B cell (primary cell): ENCODE results near the gene IQSEC3. TPM values are rescaled to one million over a fixed set of nuclear protein-coding genes. Genes with fewer than 3 reads are reported as not detected.

Experiments
- ATAC-seq: fragments of 200-7000 bp; cut with Tn5 transposase; one replicate; pipeline ENCODE4 v1.10.0; 2021; ENCODE audit warnings: low read depth, mild to moderate bottlenecking, moderate number of reproducible peaks, moderate library complexity
- CTCF ChIA-PET: fragments of 350-600 bp; sonication (Branson Sonifier 250); formaldehyde crosslinking; loops from one replicate; lab custom pipeline; 2021; ENCODE audit warnings: antibody characterized with exemption, inconsistent platforms; lab: Charles Lee
- POLR2A ChIA-PET: fragments of 350-600 bp; sonication (Branson Sonifier 250); formaldehyde crosslinking; loops from one replicate; lab custom pipeline; 2021; ENCODE audit warnings: antibody characterized with exemption; lab: Charles Lee
- DNase-seq: peaks from one replicate; pipeline ENCODE4 v3.0.0; 2013
- H2AFZ ChIP-seq: 2 replicates; pipeline ENCODE4 v1.6.1; 2012; ENCODE audit warnings: mild to moderate bottlenecking, low read depth, low read length; ENCODE audit not compliant: insufficient read depth, poor library complexity, severe bottlenecking
- H3K27ac ChIP-seq, 2 donors: 1 replicate in 1 of 2; 2 replicates in 1 of 2; pipeline ENCODE4 v1.5.1; 2012 to 2013; ENCODE audit warnings: low read length in 2 of 2, mild to moderate bottlenecking in 2 of 2, moderate library complexity in 1 of 2
- H3K27me3 ChIP-seq, 4 experiments: fragments of 200-600 bp in 1 of 4; sonication (generic) in 1 of 4; replicated peaks in 1 of 4; 1 replicate in 2 of 4; 2 replicates in 2 of 4; pipeline versions ENCODE4 v1.6.1 to v1.7.0; 2013 to 2016; ENCODE audit warnings: low read length in 3 of 4, mild to moderate bottlenecking in 2 of 4, mixed read lengths in 1 of 4, moderate library complexity in 1 of 4; ENCODE audit not compliant: insufficient read depth in 4 of 4, control insufficient read depth in 3 of 4; ENCODE audit errors: control extremely low read depth in 1 of 4
- H3K36me3 ChIP-seq, 2 experiments: replicated peaks in 1 of 2; 1 replicate in 1 of 2; 2 replicates in 1 of 2; pipeline versions ENCODE4 v1.6.1 to v1.7.1; 2013; ENCODE audit warnings: low read length in 1 of 2; ENCODE audit not compliant: insufficient read depth in 2 of 2, control insufficient read depth in 1 of 2; ENCODE audit errors: control extremely low read depth in 1 of 2, extremely low read depth in 1 of 2
- H3K4me1 ChIP-seq, 2 donors: fragments of 200-600 bp in 1 of 2; sonication (generic) in 1 of 2; 1 replicate in 1 of 2; 2 replicates in 1 of 2; pipeline versions ENCODE4 v1.5.1 to v1.6.1; 2013 to 2017; ENCODE audit warnings: low read length in 2 of 2; ENCODE audit not compliant: control insufficient read depth in 2 of 2, insufficient read depth in 2 of 2
- H3K4me2 ChIP-seq: replicated peaks from 2 replicates; pipeline ENCODE3; 2012; ENCODE audit warnings: mild to moderate bottlenecking, low read depth, low read length; ENCODE audit not compliant: poor library complexity, severe bottlenecking
- H3K4me3 ChIP-seq, 5 experiments: fragments of 200-600 bp in 1 of 5; sonication (generic) in 1 of 5; 1 replicate in 3 of 5; 2 replicates in 2 of 5; pipeline versions ENCODE4 v1.5.1 to v1.7.0; 2011 to 2016; ENCODE audit warnings: low read length in 4 of 5, mild to moderate bottlenecking in 4 of 5, low read depth in 2 of 5, control low read depth in 1 of 5, moderate library complexity in 1 of 5; ENCODE audit not compliant: insufficient read depth in 1 of 5; ENCODE audit errors: control extremely low read depth in 1 of 5, extremely low read depth in 1 of 5
- H3K79me2 ChIP-seq: fragments of 200-600 bp; sonication (generic); one replicate; pipeline ENCODE4 v1.6.0; 2016; ENCODE audit warnings: low read length; ENCODE audit not compliant: control insufficient read depth, insufficient read depth
- H3K9ac ChIP-seq: fragments of 200-600 bp; sonication (generic); 2 replicates; pipeline ENCODE4 v1.6.1; 2017; ENCODE audit warnings: mild to moderate bottlenecking, low read length, moderate library complexity
- H3K9me3 ChIP-seq, 3 donors: one replicate each; pipeline versions ENCODE4 v1.6.1 to v1.7.1; 2013; ENCODE audit warnings: low read length in 2 of 3; ENCODE audit not compliant: control insufficient read depth in 2 of 3, insufficient read depth in 1 of 3; ENCODE audit errors: control extremely low read depth in 1 of 3
- H4K20me1 ChIP-seq: 2 replicates; pipeline ENCODE4 v1.6.0; 2012; ENCODE audit warnings: mild to moderate bottlenecking, low read length; ENCODE audit not compliant: insufficient read depth, control insufficient read depth, poor library complexity, severe bottlenecking
- H3K27ac Mint-ChIP-seq: one replicate; pipeline ENCODE4 v1.8.0; 2021; ENCODE audit warnings: mixed read lengths
- H3K27me3 Mint-ChIP-seq: one replicate; pipeline ENCODE4 v1.8.0; 2021; ENCODE audit warnings: mixed read lengths
- H3K4me1 Mint-ChIP-seq: one replicate; pipeline ENCODE4 v1.8.0; 2021; ENCODE audit warnings: mixed read lengths
- H3K4me3 Mint-ChIP-seq: one replicate; pipeline ENCODE4 v1.8.0; 2021; ENCODE audit warnings: mixed read lengths
- H3K9me3 Mint-ChIP-seq: one replicate; pipeline ENCODE4 v1.8.0; 2022; ENCODE audit warnings: mixed read lengths; ENCODE audit not compliant: insufficient read depth
- CTCF ChIP-seq: fragments of 200-600 bp; IDR thresholded peaks from one replicate; pipeline ENCODE4 v1.8.0; 2022; ENCODE audit warnings: antibody characterized with exemption, mild to moderate bottlenecking
- EZH2 ChIP-seq: IDR thresholded peaks from 2 replicates; pipeline ENCODE4 v1.6.1; 2012; ENCODE audit warnings: borderline replicate concordance, low read depth, mild to moderate bottlenecking, moderate library complexity, low read length; ENCODE audit not compliant: insufficient read depth, poor library complexity, severe bottlenecking
- WGBS: methylation state at CpG from one replicate; pipeline ENCODE4 v1.1.5; 2013; ENCODE audit warnings: missing lambda C conversion rate; ENCODE audit not compliant: insufficient coverage; 5-methylcytosine and 5-hydroxymethylcytosine counted together
- intact Hi-C: fragments of 100-400 bp; cut with micrococcal nuclease; formaldehyde crosslinking; loops from one replicate; pipeline ENCODE4 v1.10.0; 2022
- polyA plus RNA-seq: library from polyadenylated mRNA; depleted of rRNA; stranded (reverse); fragments of >200 nt; gene quantifications from 2 replicates; pipeline ENCODE4 v1.2.3, GENCODE V29; 2012
- total RNA-seq, 2 donors: library from RNA; stranded (reverse); fragments of 120-200 nt in 1 of 2; gene quantifications; 1 replicate in 1 of 2; 2 replicates in 1 of 2; pipeline versions ENCODE4 v1.2.3 to v1.2.4, GENCODE V29; 2013 to 2022

Gene IQSEC3
- total and polyA plus RNA-seq, 2 donors (not counting 1 experiment from before 2014, with no cell fraction given), result 0.01 to 1.8 TPM

- Histone ChIP-seq H3K4me1 (no peaks in the 10 kb centered on the region), H3K27me3 (no peaks in the 10 kb centered on the region), H3K79me2 (no peaks in the 10 kb centered on the region), H3K4me3 (no peak overlapping the region), H3K9me3 (no peaks in the 10 kb centered on the region), H3K36me3 (no peaks in the 10 kb centered on the region), H2AFZ (no peak overlapping the region), H3K27ac (no peak overlapping the region), H3K4me2 (no peak overlapping the region), H4K20me1 (no peaks in the 10 kb centered on the region), H3K9ac (no peak overlapping the region)
- Mint-ChIP-seq H3K27ac (no peak overlapping the region), H3K9me3 (no peaks in the 10 kb centered on the region), H3K27me3 (peaks cover 28% of the 10 kb centered on the region), H3K4me1 (no peaks in the 10 kb centered on the region), H3K4me3 (no peak overlapping the region)
- TF ChIP-seq CTCF, result no peak
- no peak for TF ChIP-seq EZH2
- ATAC-seq (no peak), DNase-seq (no peak)
- POLR2A ChIA-PET, result no interaction called here
- CTCF ChIA-PET, result no interaction called here
- intact Hi-C loops, result no loop called here
- 61% methylated on average over 4 of the region's 7 CpGs for WGBS
Measured at GRCh38 chr12:227286-227915, 160.8 kb downstream of the IQSEC3 start.

Other genes starting within 250 kb of the IQSEC3 start
- gene SLC6A12, start 147.4 kb downstream of the IQSEC3 start, total RNA-seq, result not detected in 2 replicates
- 0.06 TPM in 1 of 2 replicates, not detected in the other for gene SLC6A12, start 147.4 kb downstream of the IQSEC3 start, polyA plus RNA-seq
- 0.19 and 0.22 TPM in 2 replicates for gene SLC6A13, start 196.1 kb downstream of the IQSEC3 start, total RNA-seq
- 0.20 and 0.54 TPM in 2 replicates for gene SLC6A13, start 196.1 kb downstream of the IQSEC3 start, polyA plus RNA-seq